Activated CD4-positive, CD25-positive, alpha-beta regulatory T cell treated with anti-CD3 and anti-CD28 coated beads, Interleukin-2, amount 50 U/mL, for 16 hours (primary cell): Measurements from ENCODE around the gene KLHL29.

Experiments used
- DNase-seq: peaks from one replicate; pipeline ENCODE4 v3.0.0-alpha.2; 2020; ENCODE audit warnings: low read depth, low spot score

The KLHL29 gene

GRCh38 chr2:23513245-23513871 is 128.4 kb downstream of the KLHL29 start:
- DNase-seq: no peak

GRCh38 chr2:23513872-23514793 is 129.2 kb downstream of the KLHL29 start:
- no peak for DNase-seq

GRCh38 chr2:23516520-23517256 is 131.7 kb downstream of the KLHL29 start:
- no peak for DNase-seq

- DNase-seq: no peak
These were observed 133.7 kb downstream of the KLHL29 start for GRCh38 chr2:23518481-23519333.

- DNase-seq: no peak
These were observed 134.3 kb downstream of the KLHL29 start for GRCh38 chr2:23519334-23519651.

GRCh38 chr2:23520256-23520655 is 135.3 kb downstream of the KLHL29 start:
- DNase-seq: no peak

GRCh38 chr2:23521060-23521459 is 136.1 kb downstream of the KLHL29 start:
- DNase-seq: no peak

GRCh38 chr2:23522726-23523372 is 137.9 kb downstream of the KLHL29 start:
- DNase-seq: no peak

- DNase-seq: no peak
These were observed 138.6 kb downstream of the KLHL29 start for GRCh38 chr2:23523373-23524260.

GRCh38 chr2:23524261-23524706 is 139.3 kb downstream of the KLHL29 start:
- DNase-seq: no peak

GRCh38 chr2:23525137-23525765 is 140.3 kb downstream of the KLHL29 start:
- no peak for DNase-seq

- DNase-seq: no peak
These were observed 141.1 kb downstream of the KLHL29 start for GRCh38 chr2:23526114-23526513.

- DNase-seq: no peak
These were observed 142.1 kb downstream of the KLHL29 start for GRCh38 chr2:23526835-23527790.

- no peak for DNase-seq
These were observed 143.2 kb downstream of the KLHL29 start for GRCh38 chr2:23528171-23528570.

- no peak for DNase-seq
These were observed 143.7 kb downstream of the KLHL29 start for GRCh38 chr2:23528690-23529089.

GRCh38 chr2:23529659-23530058 is 144.7 kb downstream of the KLHL29 start:
- DNase-seq: no peak

- no peak for DNase-seq
These were observed 145.4 kb downstream of the KLHL29 start for GRCh38 chr2:23530206-23530908.

- DNase-seq: no peak
These were observed 145.9 kb downstream of the KLHL29 start for GRCh38 chr2:23530909-23531276.
